ENCODE measurements around the gene LRRC26.

LRRC26 gene, protein sequence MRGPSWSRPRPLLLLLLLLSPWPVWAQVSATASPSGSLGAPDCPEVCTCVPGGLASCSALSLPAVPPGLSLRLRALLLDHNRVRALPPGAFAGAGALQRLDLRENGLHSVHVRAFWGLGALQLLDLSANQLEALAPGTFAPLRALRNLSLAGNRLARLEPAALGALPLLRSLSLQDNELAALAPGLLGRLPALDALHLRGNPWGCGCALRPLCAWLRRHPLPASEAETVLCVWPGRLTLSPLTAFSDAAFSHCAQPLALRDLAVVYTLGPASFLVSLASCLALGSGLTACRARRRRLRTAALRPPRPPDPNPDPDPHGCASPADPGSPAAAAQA
- 0 reads per million in 3 donors for total RNA-seq

GRCh38 chr9:137169896-137170358 is at the start of gene LRRC26:
Gene LRRC26, minus strand, starts transcription at chr9:137170051. Its CDS starts 108 bp downstream, at chr9:137169943.
- peak within 1 kb of the TSS; percentile 37 for H3K4me3 ChIP-seq (ENCODE audit: insufficient read depth, low read depth, low read length, poor library complexity, severe bottlenecking)
- H3K4me1 ChIP-seq (ENCODE audit: control insufficient read depth, insufficient read depth, low read length, poor library complexity, severe bottlenecking) = peaks cover 19% of the 10 kb centered on the region
- peaks cover 64% of the 10 kb centered on the region for H3K27me3 ChIP-seq (replicated peaks; ENCODE audit: control insufficient read depth, insufficient read depth, low read length, poor library complexity, severe bottlenecking)

GRCh38 chr9:137218754-137219271 is 49.0 kb upstream of the LRRC26 start:
- H3K4me1 ChIP-seq (ENCODE audit: control insufficient read depth, insufficient read depth, low read length, poor library complexity, severe bottlenecking) = peaks cover 13% of the 10 kb centered on the region
- DNase-seq = no peak
- no peak overlapping the region for H3K4me3 ChIP-seq (ENCODE audit: insufficient read depth, low read depth, low read length, poor library complexity, severe bottlenecking)
- H3K27me3 ChIP-seq (replicated peaks; ENCODE audit: control insufficient read depth, insufficient read depth, low read length, poor library complexity, severe bottlenecking) = no peaks in the 10 kb centered on the region
- no peaks in the 10 kb centered on the region for H3K36me3 ChIP-seq (ENCODE audit: control insufficient read depth, insufficient read depth, low read length)
- no peaks in the 10 kb centered on the region for H3K9me3 ChIP-seq (ENCODE audit: control insufficient read depth, low read length)
- no peak overlapping the region for H3K27ac ChIP-seq (ENCODE audit: insufficient read depth, low read length, poor library complexity, severe bottlenecking)

More at GRCh38 chr9:137169896-137170358, at the start of gene LRRC26:
- H3K36me3 ChIP-seq (ENCODE audit: control insufficient read depth, insufficient read depth, low read length) = no peaks in the 10 kb centered on the region
- no peak for DNase-seq
- H3K27ac ChIP-seq (ENCODE audit: insufficient read depth, low read length, poor library complexity, severe bottlenecking) = no peak within 1 kb of the TSS
- no peaks in the 10 kb centered on the region for H3K9me3 ChIP-seq (ENCODE audit: control insufficient read depth, low read length)

- no peaks in the 10 kb centered on the region for H3K36me3 ChIP-seq (ENCODE audit: control insufficient read depth, insufficient read depth, low read length)
- no peak overlapping the region for H3K27ac ChIP-seq (ENCODE audit: insufficient read depth, low read length, poor library complexity, severe bottlenecking)
- no peaks in the 10 kb centered on the region for H3K9me3 ChIP-seq (ENCODE audit: control insufficient read depth, low read length)
- DNase-seq = no peak
- no peaks in the 10 kb centered on the region for H3K27me3 ChIP-seq (replicated peaks; ENCODE audit: control insufficient read depth, insufficient read depth, low read length, poor library complexity, severe bottlenecking)
- peaks cover 11% of the 10 kb centered on the region for H3K4me1 ChIP-seq (ENCODE audit: control insufficient read depth, insufficient read depth, low read length, poor library complexity, severe bottlenecking)
- no peak overlapping the region for H3K4me3 ChIP-seq (ENCODE audit: insufficient read depth, low read depth, low read length, poor library complexity, severe bottlenecking)
Measured at GRCh38 chr9:137218212-137218753, 48.4 kb upstream of the LRRC26 start.

DNA sequence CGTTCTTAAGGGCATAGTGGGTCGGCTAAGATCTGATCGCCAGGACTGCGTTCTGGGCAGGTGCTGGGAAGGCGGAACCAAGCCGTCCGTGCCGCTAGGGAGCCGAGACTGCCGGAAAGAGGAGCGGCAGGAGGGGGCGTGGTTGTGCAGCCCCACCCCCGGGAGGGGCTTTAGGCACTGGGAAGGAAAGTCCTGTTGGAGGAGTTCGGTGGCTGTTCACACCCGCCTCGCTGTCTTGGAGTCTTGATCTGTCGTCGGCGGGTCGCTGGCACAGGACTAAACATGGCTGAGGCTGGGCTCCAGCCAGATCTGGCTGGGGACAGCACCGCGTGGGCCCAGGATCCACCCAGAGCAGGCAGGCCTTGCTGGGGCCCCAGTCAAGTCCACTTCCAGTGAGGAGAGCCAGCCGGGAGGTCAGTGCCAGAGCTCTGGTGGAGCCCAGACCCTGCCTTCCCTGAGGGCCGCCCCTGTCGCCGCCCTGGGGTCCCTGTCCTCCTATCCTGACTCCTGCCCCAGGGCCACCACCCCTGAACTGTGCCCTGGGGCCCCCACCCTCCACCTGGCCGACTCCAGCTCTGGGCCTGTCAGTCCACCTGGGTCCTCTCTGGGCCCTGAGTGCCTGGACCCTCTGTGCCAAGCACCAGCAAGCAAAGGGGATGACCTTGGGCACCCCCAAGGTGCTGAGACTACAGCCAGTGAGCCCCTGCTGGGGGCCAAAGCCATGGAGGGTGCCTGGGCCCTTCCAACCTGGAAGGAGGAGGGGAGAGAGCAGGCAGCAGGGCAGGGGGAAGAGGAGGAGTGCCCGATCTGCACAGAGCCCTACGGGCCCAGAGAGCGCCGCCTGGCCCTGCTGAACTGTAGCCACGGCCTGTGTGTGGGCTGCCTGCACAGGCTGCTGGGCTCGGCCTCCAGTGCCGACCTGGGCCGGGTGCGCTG is 47.7 kb upstream of the LRRC26 start:
- Histone ChIP-seq H3K4me3 (ENCODE audit: insufficient read depth, low read depth, low read length, poor library complexity, severe bottlenecking) (no peak overlapping the region), H3K27ac (ENCODE audit: insufficient read depth, low read length, poor library complexity, severe bottlenecking) (no peak overlapping the region), H3K9me3 (ENCODE audit: control insufficient read depth, low read length) (no peaks in the 10 kb centered on the region), H3K36me3 (ENCODE audit: control insufficient read depth, insufficient read depth, low read length) (no peaks in the 10 kb centered on the region), H3K4me1 (ENCODE audit: control insufficient read depth, insufficient read depth, low read length, poor library complexity, severe bottlenecking) (peaks cover 6% of the 10 kb centered on the region), H3K27me3 (replicated peaks; ENCODE audit: control insufficient read depth, insufficient read depth, low read length, poor library complexity, severe bottlenecking) (no peaks in the 10 kb centered on the region)
- no peak for DNase-seq

DNA sequence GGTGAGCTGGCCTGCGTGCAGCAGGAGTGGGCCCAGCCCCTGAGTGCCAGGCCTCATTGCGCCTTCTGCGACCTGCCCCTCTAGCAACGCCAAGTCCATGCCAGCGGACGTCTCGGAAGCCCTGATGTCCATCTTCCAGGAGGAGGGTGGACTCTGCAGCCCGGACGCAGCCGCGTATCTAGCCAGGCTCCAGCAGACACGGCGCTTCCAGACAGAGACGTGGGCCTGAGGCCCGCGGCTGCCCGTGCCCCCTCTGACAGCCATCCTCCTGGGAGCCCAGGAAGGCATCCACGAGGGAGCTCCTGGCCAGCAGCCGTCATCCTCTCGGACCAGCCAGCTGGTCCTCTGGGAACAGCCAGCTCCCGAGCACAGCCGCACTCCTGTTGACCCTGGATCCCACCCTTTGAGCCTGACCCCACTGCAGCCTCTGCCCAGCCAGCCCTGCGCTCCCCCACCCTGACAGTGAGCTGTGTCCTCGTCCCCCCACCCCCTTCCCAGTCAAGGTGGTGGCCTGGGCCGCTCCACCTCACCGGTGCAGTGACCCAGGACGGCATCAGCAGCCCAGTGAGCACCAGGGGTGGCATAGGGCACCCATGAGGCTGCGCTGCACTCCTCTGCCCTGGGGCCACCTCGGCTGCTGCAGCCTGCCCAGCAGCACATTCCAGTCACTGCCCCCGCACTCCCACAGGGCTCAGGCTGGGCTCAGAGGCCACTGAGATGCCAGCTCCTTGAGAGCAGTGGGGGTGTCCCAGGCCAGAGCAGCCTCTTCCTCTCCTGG is 46.5 kb upstream of the LRRC26 start:
- no peaks in the 10 kb centered on the region for H3K36me3 ChIP-seq (ENCODE audit: control insufficient read depth, insufficient read depth, low read length)
- H3K4me1 ChIP-seq (ENCODE audit: control insufficient read depth, insufficient read depth, low read length, poor library complexity, severe bottlenecking) = peaks cover 3% of the 10 kb centered on the region
- H3K27me3 ChIP-seq (replicated peaks; ENCODE audit: control insufficient read depth, insufficient read depth, low read length, poor library complexity, severe bottlenecking) = no peaks in the 10 kb centered on the region
- no peak overlapping the region for H3K4me3 ChIP-seq (ENCODE audit: insufficient read depth, low read depth, low read length, poor library complexity, severe bottlenecking)
- no peak overlapping the region for H3K27ac ChIP-seq (ENCODE audit: insufficient read depth, low read length, poor library complexity, severe bottlenecking)
- no peak for DNase-seq
- no peaks in the 10 kb centered on the region for H3K9me3 ChIP-seq (ENCODE audit: control insufficient read depth, low read length)

GRCh38 chr9:137215196-137215986 is 45.5 kb upstream of the LRRC26 start:
- Histone ChIP-seq H3K27ac (ENCODE audit: insufficient read depth, low read length, poor library complexity, severe bottlenecking) (no peak overlapping the region), H3K4me1 (ENCODE audit: control insufficient read depth, insufficient read depth, low read length, poor library complexity, severe bottlenecking) (peaks cover 3% of the 10 kb centered on the region), H3K9me3 (ENCODE audit: control insufficient read depth, low read length) (no peaks in the 10 kb centered on the region), H3K36me3 (ENCODE audit: control insufficient read depth, insufficient read depth, low read length) (no peaks in the 10 kb centered on the region), H3K4me3 (ENCODE audit: insufficient read depth, low read depth, low read length, poor library complexity, severe bottlenecking) (no peak overlapping the region), H3K27me3 (replicated peaks; ENCODE audit: control insufficient read depth, insufficient read depth, low read length, poor library complexity, severe bottlenecking) (no peaks in the 10 kb centered on the region)
- DNase-seq = no peak

GRCh38 chr9:137214620-137215019 is 44.8 kb upstream of the LRRC26 start:
- H3K27ac ChIP-seq (ENCODE audit: insufficient read depth, low read length, poor library complexity, severe bottlenecking) = no peak overlapping the region
- H3K9me3 ChIP-seq (ENCODE audit: control insufficient read depth, low read length) = no peaks in the 10 kb centered on the region
- peaks cover 3% of the 10 kb centered on the region for H3K4me1 ChIP-seq (ENCODE audit: control insufficient read depth, insufficient read depth, low read length, poor library complexity, severe bottlenecking)
- H3K4me3 ChIP-seq (ENCODE audit: insufficient read depth, low read depth, low read length, poor library complexity, severe bottlenecking) = no peak overlapping the region
- H3K27me3 ChIP-seq (replicated peaks; ENCODE audit: control insufficient read depth, insufficient read depth, low read length, poor library complexity, severe bottlenecking) = no peaks in the 10 kb centered on the region
- no peak for DNase-seq
- H3K36me3 ChIP-seq (ENCODE audit: control insufficient read depth, insufficient read depth, low read length) = no peaks in the 10 kb centered on the region

DNA sequence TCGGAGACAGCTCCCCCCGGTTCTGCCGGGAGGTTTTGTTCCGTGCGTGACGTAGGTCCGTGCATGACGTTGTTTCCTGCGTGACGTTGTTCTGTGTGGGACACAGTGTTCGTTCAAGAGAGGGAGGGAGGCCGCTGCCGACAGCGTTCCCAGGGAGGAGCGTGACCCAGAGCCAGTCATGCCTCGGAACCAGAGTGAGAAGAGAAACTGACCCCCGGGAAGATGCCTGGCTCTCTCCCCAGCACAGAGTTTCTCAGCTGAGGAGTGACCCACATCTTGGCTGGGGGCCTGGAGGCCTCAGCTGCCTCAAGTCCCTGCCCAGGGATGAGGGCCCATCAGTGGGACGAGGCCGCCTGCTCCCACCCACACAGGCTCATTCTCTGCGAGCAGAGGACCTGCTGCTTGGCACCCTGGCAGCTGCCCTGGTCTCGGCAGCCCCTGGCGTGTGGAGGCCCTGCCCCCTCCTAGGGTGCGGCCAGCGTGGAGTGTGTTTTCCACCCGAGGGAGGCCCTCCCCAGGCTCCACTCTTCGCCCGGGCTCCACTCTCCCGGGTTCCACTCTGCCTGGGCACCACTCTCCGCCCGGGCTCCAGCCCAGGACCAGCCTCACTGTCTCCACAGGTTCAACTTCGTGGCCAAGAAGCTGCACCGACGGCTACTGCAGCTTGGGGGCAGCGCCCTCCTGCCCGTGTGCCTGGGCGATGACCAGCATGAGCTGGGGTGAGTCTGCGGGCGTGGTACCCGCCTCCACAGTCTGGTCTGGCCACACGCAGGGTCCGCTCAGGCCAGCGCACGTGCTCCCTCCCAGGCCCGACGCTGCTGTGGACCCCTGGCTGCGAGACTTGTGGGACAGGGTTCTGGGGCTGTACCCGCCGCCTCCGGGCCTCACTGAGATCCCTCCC is 43.6 kb upstream of the LRRC26 start:
- no peaks in the 10 kb centered on the region for H3K9me3 ChIP-seq (ENCODE audit: control insufficient read depth, low read length)
- H3K4me3 ChIP-seq (ENCODE audit: insufficient read depth, low read depth, low read length, poor library complexity, severe bottlenecking) = no peak overlapping the region
- no peaks in the 10 kb centered on the region for H3K27me3 ChIP-seq (replicated peaks; ENCODE audit: control insufficient read depth, insufficient read depth, low read length, poor library complexity, severe bottlenecking)
- H3K27ac ChIP-seq (ENCODE audit: insufficient read depth, low read length, poor library complexity, severe bottlenecking) = no peak overlapping the region
- peaks cover 3% of the 10 kb centered on the region for H3K36me3 ChIP-seq (ENCODE audit: control insufficient read depth, insufficient read depth, low read length)
- H3K4me1 ChIP-seq (ENCODE audit: control insufficient read depth, insufficient read depth, low read length, poor library complexity, severe bottlenecking) = peaks cover 3% of the 10 kb centered on the region
- no peak for DNase-seq

All from effector memory CD4-positive, alpha-beta T cell (primary cell).